Activated T-helper 17 cell treated with anti-CD3 and anti-CD28 coated beads, Interleukin-2, amount 50 U/mL, for 72 hours (primary cell): ENCODE results near the gene FRMD4A. TPM values are rescaled to one million over a fixed set of nuclear protein-coding genes. Genes with fewer than 3 reads are reported as not detected.

Experiments used
- ATAC-seq: fragments of 150-1000 bp; cut with Tn5 transposase; replicated peaks from 2 replicates; pipeline ENCODE4 v1.10.0; 2021; ENCODE audit warnings: mild to moderate bottlenecking, moderate library complexity
- H3K27ac Mint-ChIP-seq: one replicate; pipeline ENCODE4 v1.8.0; 2022; ENCODE audit warnings: mixed read lengths
- H3K27me3 Mint-ChIP-seq: one replicate; pipeline ENCODE4 v1.8.0; 2022; ENCODE audit warnings: mixed read lengths
- H3K36me3 Mint-ChIP-seq: one replicate; pipeline ENCODE4 v1.8.0; 2022; ENCODE audit warnings: low read depth, mild to moderate bottlenecking, mixed read lengths
- H3K4me1 Mint-ChIP-seq: one replicate; pipeline ENCODE4 v1.8.0; 2022; ENCODE audit warnings: mixed read lengths
- H3K4me3 Mint-ChIP-seq: one replicate; pipeline ENCODE4 v1.8.0; 2022; ENCODE audit warnings: mild to moderate bottlenecking, mixed read lengths
- H3K9me3 Mint-ChIP-seq: one replicate; pipeline ENCODE4 v1.8.0; 2022; ENCODE audit warnings: mixed read lengths
- total RNA-seq, 2 donors: library from RNA; stranded (reverse); gene quantifications; one replicate each; pipeline ENCODE4 v1.2.3, GENCODE V29; 2022

FRMD4A gene
- total RNA-seq, 2 donors from 2014 or later, result 0.69 to 2.0 TPM

DNA sequence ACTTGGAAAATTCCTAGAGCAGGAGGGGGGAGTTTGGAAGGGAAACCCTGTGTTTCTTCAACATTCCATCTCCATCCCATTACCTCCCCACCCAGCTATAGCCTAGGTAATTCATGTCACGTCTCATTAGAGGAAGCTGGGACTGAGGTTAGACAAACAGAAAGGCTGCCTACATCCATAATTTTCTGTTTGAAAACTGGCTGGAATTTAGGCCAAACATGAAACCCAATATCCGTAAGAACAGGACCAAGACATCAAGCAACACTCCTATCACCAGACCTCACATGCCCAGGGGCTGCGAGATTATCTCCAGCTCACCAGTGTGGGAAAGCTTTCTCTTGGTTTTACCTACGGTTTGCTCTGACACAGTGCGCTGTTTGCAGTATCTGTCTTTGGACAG lies 316.3 kb downstream of the FRMD4A start:
- no peak overlapping the region for H3K4me3 Mint-ChIP-seq
- peaks cover 21% of the 10 kb centered on the region for H3K4me1 Mint-ChIP-seq
- H3K27ac Mint-ChIP-seq, result no peak overlapping the region
- peaks cover 7% of the 10 kb centered on the region for H3K9me3 Mint-ChIP-seq
- ATAC-seq, result no peak
- peaks cover 3% of the 10 kb centered on the region for H3K27me3 Mint-ChIP-seq
- H3K36me3 Mint-ChIP-seq, result no peaks in the 10 kb centered on the region

DNA sequence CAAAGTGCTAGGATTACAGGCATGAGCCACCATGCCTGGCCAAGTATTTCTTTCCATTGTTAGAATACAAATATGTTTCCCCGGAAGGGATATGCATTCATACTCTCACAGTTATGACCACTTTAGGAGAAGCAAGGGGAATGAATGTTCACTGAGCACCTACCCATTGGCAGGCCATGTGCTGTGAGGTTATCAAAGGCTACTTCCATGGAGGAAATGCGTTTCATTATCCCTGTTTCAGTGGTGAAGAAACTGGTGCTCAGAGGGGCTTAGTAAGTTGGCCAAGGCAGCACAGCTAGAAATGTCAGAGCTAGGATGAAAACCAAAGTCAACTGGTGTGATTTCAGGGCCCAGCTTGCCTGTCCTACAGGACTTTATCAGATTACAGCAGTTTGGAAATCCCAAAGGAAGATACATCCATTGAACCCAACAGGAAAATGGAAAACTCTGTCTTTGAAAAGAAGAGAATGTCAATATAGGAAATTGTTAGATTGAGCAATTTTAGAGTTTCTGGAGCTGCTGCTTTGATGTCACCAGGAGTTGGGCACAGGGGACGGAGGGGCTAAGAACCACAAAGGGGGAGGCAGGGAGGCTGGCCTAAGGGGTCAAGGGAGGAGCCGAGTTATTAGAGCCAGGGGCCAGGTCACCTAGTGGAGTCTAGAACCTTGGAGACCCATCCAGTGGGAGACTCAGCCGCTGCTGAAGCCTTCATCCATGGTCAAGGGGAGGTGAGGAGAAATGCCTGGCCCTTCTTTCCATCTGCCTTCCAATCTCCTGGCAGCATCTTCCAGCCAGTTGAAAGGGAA lies 319.8 kb downstream of the FRMD4A start:
- Mint-ChIP-seq H3K27ac (no peak overlapping the region), H3K9me3 (no peaks in the 10 kb centered on the region), H3K4me1 (peaks cover 34% of the 10 kb centered on the region), H3K4me3 (no peak overlapping the region), H3K27me3 (no peaks in the 10 kb centered on the region), H3K36me3 (no peaks in the 10 kb centered on the region)
- no peak for ATAC-seq

DNA sequence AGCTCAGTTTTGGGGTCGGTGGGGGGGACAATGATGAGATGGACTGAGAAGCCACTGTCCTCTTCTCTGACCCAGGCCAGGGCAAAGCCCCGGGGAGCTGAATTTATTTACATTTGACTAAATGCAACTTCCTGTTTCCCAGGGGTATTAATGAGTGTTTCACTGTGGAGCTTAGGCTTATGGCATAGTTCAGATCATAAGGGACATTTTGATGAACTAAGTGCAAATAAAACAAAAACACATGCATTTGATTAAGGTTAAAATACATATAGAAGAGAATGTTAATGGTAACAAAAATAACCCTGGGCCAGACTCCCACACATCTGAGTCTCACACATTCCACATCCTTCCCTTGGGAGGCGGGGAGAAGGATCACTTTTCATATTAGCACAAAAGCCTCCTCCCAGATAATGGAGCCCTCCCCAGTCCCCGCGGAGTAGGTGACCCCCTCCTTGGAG lies 320.6 kb downstream of the FRMD4A start:
- peak overlapping the region; percentile 53 for H3K27ac Mint-ChIP-seq
- H3K9me3 Mint-ChIP-seq, result no peaks in the 10 kb centered on the region
- H3K27me3 Mint-ChIP-seq, result no peaks in the 10 kb centered on the region
- peaks cover 28% of the 10 kb centered on the region for H3K4me1 Mint-ChIP-seq
- H3K4me3 Mint-ChIP-seq, result peak overlapping the region; percentile 71
- no peak for ATAC-seq
- no peaks in the 10 kb centered on the region for H3K36me3 Mint-ChIP-seq

DNA sequence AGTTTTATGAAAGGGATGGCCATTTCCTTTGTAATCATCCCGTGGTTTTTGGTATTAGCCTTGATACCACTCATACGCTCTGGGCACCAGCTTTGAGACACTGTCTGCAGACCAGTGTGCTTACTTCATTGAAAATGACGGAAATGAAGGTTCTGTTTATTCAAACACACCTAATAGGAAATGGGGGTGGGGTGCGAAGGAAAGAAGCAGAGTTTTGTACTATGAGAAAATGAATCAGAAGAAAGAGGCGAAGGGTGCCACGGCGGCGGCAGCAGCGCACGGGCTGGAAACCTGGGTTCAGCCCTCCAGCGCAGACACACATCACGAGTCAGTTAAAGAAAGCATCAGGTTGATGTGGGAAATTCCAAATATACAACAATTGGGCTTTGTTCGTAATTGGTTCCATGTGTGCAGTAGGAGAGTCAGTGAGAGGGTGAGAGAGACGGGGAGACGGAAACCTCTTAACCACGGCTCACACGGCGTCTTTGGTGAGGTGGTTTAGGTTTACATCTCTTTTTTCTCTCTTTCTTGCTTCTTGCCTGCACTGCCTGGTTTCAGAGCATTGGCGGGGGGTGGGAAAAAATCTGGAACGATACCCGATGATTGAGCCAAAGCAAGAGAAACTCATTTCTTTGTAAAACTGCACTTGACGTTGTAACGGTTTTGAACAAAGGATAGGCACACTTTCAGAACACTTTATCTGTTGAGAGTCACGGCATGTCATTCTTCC lies 321.2 kb downstream of the FRMD4A start:
- no peaks in the 10 kb centered on the region for H3K27me3 Mint-ChIP-seq
- peak overlapping the region; percentile 71 for H3K4me3 Mint-ChIP-seq
- H3K9me3 Mint-ChIP-seq, result no peaks in the 10 kb centered on the region
- H3K4me1 Mint-ChIP-seq, result peaks cover 28% of the 10 kb centered on the region
- peak overlapping the region; percentile 53 for H3K27ac Mint-ChIP-seq
- ATAC-seq, result peak; percentile 82
- no peaks in the 10 kb centered on the region for H3K36me3 Mint-ChIP-seq

DNA sequence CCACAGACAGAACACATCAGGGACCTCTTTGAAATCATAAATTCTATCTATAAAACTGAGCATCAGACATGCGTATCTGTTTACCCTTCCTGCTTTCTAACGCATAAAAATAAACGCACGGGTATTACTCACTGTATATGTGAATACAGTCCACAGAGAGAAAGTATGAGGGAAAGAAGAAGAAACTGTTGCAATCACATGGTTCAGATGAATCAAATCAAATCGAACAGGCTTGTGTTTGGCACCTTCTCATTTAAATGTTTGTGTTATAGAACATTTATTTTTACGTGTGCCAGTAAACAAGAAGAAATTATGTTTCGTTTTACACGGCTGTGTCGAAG lies 322.0 kb downstream of the FRMD4A start:
- peaks cover 30% of the 10 kb centered on the region for H3K4me1 Mint-ChIP-seq
- peak overlapping the region; percentile 71 for H3K4me3 Mint-ChIP-seq
- peak overlapping the region; percentile 53 for H3K27ac Mint-ChIP-seq
- H3K27me3 Mint-ChIP-seq, result no peaks in the 10 kb centered on the region
- ATAC-seq, result peak; percentile 46
- no peaks in the 10 kb centered on the region for H3K36me3 Mint-ChIP-seq
- H3K9me3 Mint-ChIP-seq, result no peaks in the 10 kb centered on the region

DNA sequence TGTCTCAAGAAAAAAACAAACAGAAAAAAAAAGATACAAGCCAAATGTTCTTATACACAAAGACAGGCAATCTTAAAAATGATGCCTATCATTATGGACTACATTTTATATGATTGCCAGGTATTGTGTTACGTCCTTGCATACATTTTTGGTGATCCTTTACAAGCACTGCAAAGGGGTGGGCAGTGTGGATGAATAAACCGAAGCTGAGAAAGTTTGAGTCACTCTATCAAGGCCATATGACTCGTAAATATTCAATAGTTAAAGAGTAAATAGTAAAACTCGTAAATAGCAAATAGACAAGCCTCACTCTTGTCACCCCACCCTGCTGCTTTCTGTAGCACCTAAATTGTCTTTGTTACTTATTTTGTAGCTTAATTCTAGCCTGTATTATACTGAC lies 326.2 kb downstream of the FRMD4A start:
- H3K4me1 Mint-ChIP-seq, result peaks cover 36% of the 10 kb centered on the region
- H3K36me3 Mint-ChIP-seq, result no peaks in the 10 kb centered on the region
- no peak overlapping the region for H3K4me3 Mint-ChIP-seq
- no peak overlapping the region for H3K27ac Mint-ChIP-seq
- H3K27me3 Mint-ChIP-seq, result peaks cover 4% of the 10 kb centered on the region
- no peak for ATAC-seq
- no peaks in the 10 kb centered on the region for H3K9me3 Mint-ChIP-seq

DNA sequence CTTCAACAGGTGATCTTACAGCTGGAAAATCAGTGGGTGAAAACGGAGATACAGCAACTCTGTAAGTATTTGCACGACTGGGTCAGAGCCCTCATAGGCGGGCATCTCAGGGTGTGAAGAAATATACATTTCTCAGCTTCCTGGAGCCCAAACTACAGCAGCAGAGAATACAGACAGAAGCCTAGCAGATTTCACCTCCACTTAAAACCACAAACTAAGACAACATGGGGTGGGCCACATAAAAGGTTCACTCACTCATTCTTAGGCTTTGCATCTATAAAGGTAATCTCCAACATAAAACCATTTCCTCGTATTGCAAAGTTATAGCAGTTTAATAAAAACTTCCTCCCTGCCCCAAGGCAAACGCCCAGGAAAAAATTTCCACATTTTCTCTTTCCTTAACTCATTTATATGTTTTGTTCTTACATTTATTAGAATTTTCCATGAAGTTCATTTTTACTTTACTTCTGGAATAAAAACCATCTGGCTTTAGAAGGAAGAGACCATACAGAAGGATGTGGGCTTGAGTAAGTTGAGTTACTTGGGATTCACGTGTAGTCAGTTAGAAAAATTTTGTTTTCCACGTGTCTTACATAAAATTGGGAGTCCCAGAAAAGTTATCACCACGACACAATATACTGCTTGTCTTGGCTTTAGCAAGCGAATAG lies 327.1 kb downstream of the FRMD4A start:
- Mint-ChIP-seq H3K4me3 (no peak overlapping the region), H3K36me3 (no peaks in the 10 kb centered on the region), H3K4me1 (peaks cover 28% of the 10 kb centered on the region), H3K9me3 (no peaks in the 10 kb centered on the region), H3K27me3 (peaks cover 6% of the 10 kb centered on the region), H3K27ac (no peak overlapping the region)
- no peak for ATAC-seq

DNA sequence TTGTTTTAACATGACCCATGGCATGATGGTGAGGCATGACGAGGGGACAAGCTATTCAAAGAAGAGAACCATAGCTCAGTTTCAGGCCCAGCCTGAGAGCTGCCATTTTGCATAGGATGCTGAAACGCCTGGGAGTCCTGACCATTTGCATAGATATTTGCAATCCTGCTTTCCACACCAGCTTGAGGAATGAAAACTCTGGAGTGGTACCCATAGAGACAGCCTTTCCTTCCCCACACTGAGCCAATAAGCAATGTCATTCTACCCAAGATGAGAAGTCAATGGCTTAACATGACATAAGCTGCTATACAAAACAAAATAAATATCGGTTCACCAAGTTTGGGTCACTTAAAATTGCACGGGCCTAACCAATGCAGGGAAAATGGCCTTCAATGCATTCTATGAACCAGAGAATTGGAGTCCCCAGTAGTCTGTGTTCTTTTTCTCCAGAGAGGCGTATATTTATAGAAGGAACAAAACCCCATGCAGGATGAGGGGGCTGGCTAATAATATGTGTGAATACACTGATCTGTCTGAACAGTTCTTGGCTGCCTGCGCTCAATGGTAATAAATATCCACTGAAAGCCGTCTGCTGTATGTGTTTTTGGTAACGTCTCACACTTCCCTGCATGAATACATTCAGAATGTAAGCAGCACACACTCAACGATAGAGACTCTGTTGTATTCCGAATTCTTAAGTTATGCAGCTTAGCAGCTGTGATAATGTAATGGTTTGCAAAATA lies 329.3 kb downstream of the FRMD4A start:
- Mint-ChIP-seq H3K27me3 (peaks cover 7% of the 10 kb centered on the region), H3K36me3 (no peaks in the 10 kb centered on the region), H3K4me3 (no peak overlapping the region), H3K27ac (no peak overlapping the region), H3K4me1 (peaks cover 17% of the 10 kb centered on the region), H3K9me3 (no peaks in the 10 kb centered on the region)
- ATAC-seq, result no peak

DNA sequence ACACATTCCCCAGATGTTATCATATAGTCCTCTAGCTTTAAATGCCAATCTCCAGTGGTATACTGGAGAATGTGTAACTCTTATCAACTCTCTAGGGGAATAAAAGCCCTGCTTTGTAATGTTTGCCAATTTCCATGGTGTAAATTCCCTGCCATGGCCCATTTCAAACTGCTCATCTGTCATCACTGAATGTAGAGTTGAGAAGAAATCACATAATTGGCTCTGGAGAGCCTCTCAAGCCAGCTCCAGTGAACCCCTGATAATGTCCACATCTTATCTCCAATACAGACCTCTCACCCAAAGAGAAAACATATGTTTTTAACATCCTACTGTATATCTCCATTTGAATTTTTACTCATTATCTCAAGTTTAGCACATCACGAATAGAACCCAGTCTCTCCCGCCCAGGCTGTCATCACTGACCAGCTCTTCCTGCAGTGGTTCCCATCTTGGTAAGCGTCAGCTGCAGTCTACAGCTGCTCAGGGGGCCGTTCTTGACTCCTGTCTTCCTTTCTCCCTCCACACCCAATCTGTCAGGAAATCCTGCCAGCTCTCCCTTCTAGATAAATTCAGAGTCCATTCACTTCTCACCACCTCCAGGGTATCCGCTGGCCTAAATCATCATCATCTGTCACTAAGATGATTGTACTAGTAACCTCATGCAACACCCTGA lies 332.4 kb downstream of the FRMD4A start:
- no peak for ATAC-seq
- no peak overlapping the region for H3K4me3 Mint-ChIP-seq
- H3K27me3 Mint-ChIP-seq, result peaks cover 7% of the 10 kb centered on the region
- peaks cover 10% of the 10 kb centered on the region for H3K4me1 Mint-ChIP-seq
- no peaks in the 10 kb centered on the region for H3K36me3 Mint-ChIP-seq
- H3K27ac Mint-ChIP-seq, result no peak overlapping the region
- H3K9me3 Mint-ChIP-seq, result no peaks in the 10 kb centered on the region

DNA sequence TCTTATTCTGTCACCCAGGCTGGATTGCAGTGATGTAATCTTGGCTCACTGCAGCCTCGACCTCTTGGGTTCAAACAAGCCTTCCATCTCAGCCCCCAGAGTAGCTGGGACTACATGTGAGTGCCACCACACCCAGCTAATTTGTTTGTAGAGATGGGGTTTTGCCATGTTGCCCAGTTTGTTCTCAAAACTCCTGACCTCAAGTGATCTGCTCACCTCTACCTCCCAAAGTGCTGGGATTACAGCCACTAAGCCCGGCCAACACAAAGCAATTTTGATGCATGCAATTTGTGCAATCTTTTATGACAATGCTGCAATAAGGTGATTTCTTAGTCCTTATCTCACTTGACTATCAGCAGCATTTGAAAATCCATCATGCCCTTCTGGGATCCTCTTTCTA lies 333.1 kb downstream of the FRMD4A start:
- ATAC-seq, result no peak
- peaks cover 4% of the 10 kb centered on the region for H3K4me1 Mint-ChIP-seq

DNA sequence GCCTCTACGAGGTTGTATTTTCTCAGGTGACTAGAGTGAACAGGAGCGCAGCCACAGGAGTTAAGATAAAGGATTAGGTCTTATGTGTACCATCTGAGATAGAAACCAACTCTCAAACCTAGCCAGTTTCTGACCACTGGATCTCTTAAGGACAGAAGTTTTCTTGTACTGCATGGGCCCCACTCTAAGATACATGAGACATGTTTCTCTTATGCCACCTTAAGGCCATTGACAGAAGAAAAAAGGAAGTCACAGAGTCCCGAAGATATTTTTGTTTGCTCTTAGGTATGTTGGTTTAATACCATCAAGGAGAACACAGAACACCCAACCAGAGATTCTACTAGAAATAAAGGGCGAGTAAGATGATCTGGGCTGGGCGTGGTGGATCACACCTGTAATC lies 335.8 kb downstream of the FRMD4A start:
- ATAC-seq, result no peak
- Mint-ChIP-seq H3K36me3 (no peaks in the 10 kb centered on the region), H3K4me3 (no peak overlapping the region), H3K27ac (no peak overlapping the region), H3K27me3 (peaks cover 3% of the 10 kb centered on the region), H3K9me3 (no peaks in the 10 kb centered on the region), H3K4me1 (no peaks in the 10 kb centered on the region)

More for the DNA sequence above, 333.1 kb downstream of the FRMD4A start:
- H3K36me3 Mint-ChIP-seq, result no peaks in the 10 kb centered on the region
- H3K27ac Mint-ChIP-seq, result no peak overlapping the region
- no peaks in the 10 kb centered on the region for H3K9me3 Mint-ChIP-seq
- H3K27me3 Mint-ChIP-seq, result peaks cover 3% of the 10 kb centered on the region
- no peak overlapping the region for H3K4me3 Mint-ChIP-seq

DNA sequence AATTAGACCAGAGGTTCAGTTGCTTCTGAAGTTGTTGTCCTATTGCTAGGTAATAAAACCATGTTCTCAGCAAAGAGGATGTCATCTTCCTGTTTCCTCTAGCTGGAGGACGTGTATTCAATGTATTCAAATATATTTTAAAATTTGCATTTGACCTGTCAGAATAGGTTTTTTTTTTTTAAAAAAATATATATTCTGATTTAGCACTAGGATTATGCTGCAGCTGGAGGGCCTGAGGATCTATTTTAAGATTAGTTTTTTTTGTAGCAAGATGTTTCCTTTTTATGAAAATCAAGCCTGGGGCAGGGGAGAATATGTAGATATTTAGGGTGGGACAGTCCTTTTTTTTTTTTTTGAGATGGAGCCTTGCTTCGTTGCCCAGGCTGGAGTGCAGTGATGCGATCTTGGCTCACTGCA lies 337.0 kb downstream of the FRMD4A start:
- peaks cover under 1% of the 10 kb centered on the region for H3K27me3 Mint-ChIP-seq
- no peaks in the 10 kb centered on the region for H3K4me1 Mint-ChIP-seq
- H3K4me3 Mint-ChIP-seq, result no peak overlapping the region
- H3K9me3 Mint-ChIP-seq, result no peaks in the 10 kb centered on the region
- no peak overlapping the region for H3K27ac Mint-ChIP-seq
- ATAC-seq, result no peak
- no peaks in the 10 kb centered on the region for H3K36me3 Mint-ChIP-seq

DNA sequence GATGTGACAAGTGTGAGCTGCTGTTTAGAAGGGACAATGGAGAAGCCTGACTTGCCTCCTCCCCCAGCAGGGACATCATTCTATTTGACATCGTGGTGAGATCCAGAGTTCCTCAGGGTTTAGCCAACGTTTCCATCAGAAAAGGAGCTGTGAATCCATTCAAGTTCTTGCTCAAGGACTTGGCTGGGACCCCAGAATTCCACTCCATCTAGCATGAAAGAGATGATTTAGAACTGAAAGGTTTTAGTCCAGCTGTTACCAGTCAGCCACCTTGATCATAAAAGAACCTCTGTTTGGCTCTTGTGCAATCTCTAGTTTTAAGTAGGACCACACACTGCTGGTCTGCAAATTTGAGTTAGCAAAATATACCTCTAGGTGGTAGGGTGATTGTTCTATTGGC lies 337.6 kb downstream of the FRMD4A start:
- Mint-ChIP-seq H3K36me3 (no peaks in the 10 kb centered on the region), H3K9me3 (no peaks in the 10 kb centered on the region), H3K27me3 (no peaks in the 10 kb centered on the region), H3K27ac (no peak overlapping the region), H3K4me3 (no peak overlapping the region), H3K4me1 (peaks cover 5% of the 10 kb centered on the region)
- ATAC-seq, result no peak

DNA sequence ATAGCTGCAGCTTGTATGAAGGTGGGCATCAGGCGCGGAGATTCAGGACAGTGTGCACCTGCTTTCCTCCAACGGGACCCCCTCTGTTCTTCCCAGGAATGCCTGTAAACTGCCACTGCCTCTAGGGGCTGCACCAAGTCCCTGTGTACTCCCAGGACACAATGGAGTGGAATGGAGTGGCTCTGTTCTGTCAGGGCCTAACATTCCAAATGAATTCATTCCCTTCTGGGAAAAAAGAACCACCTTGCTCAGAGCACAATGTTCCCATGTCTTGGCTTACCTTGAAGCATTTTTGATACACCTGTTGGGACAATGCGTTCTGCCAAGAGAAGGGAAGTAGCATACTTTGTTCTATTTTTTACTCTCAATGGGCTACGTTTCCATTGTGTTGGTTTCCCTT lies 339.4 kb downstream of the FRMD4A start:
- Mint-ChIP-seq H3K27ac (no peak overlapping the region), H3K27me3 (no peaks in the 10 kb centered on the region), H3K36me3 (no peaks in the 10 kb centered on the region), H3K4me3 (no peak overlapping the region), H3K4me1 (peaks cover 14% of the 10 kb centered on the region), H3K9me3 (no peaks in the 10 kb centered on the region)
- ATAC-seq, result no peak
